ENCODE data around the gene SAG. TPM values are rescaled to one million over a fixed set of nuclear protein-coding genes. Genes with fewer than 3 reads are reported as not detected.

The SAG gene
- total RNA-seq, 1 experiment from 2014 or later, result not detected

GRCh38 chr2:233361297-233361696 is 53.7 kb downstream of the SAG start:
- peaks cover 15% of the 10 kb centered on the region for H3K4me1 ChIP-seq (ENCODE audit: control insufficient read depth, insufficient read depth, low read length)
- ChIA-PET POLR2A (no interaction called here), CTCF (interaction anchor here (0.7 kb wide), 1 partner anchor 170 kb away, joined by 3 read pairs; no protein-coding TSS in a partner anchor)
- TF ChIP-seq REST (IDR thresholded peaks at IDR 0.05; ENCODE audit: insufficient read depth in 1 of 2, low read depth in 2 of 2, low read length in 1 of 2), result no peak
- no peak for TF ChIP-seq POLR2AphosphoS5 (IDR thresholded peaks at IDR 0.05; ENCODE audit: low read depth, low read length)
- no peak for TF ChIP-seq SIN3A (IDR thresholded peaks at IDR 0.05; ENCODE audit: borderline replicate concordance, insufficient read depth, low read depth, low read length)
- in situ Hi-C loops (cut with HindIII; ENCODE audit: low pct_unique_long_range_greater_than_20kb, low sequenced_read_pairs) (no loop called here), intact Hi-C loops (cut with micrococcal nuclease; ENCODE audit: unreplicated experiment) (no loop called here)
- BruUV-seq (replicated peaks), result no TSS peak
- H3K4me3 ChIP-seq (ENCODE audit: low read depth in 2 of 2, low read length in 2 of 2), result no peak overlapping the region
- H3K27ac ChIP-seq (ENCODE audit: low read length), result no peak overlapping the region
- H3K36me3 ChIP-seq (ENCODE audit: control insufficient read depth, insufficient read depth, low read length), result no peaks in the 10 kb centered on the region
- ATAC-seq, result no peak
- no peaks in the 10 kb centered on the region for H3K27me3 ChIP-seq (ENCODE audit: control insufficient read depth, insufficient read depth, low read length)
- DNase-seq (ENCODE audit: low read depth, low spot score), result no peak
- H3K9me3 ChIP-seq (ENCODE audit: control insufficient read depth, insufficient read depth, low read depth, low read length), result no peaks in the 10 kb centered on the region

- no peak for DNase-seq (ENCODE audit: low read depth, low spot score)
- Histone ChIP-seq H3K27me3 (ENCODE audit: control insufficient read depth, insufficient read depth, low read length) (no peaks in the 10 kb centered on the region), H3K9me3 (ENCODE audit: control insufficient read depth, insufficient read depth, low read depth, low read length) (no peaks in the 10 kb centered on the region), H3K4me3 (ENCODE audit: low read depth in 2 of 2, low read length in 2 of 2) (no peak overlapping the region), H3K36me3 (ENCODE audit: control insufficient read depth, insufficient read depth, low read length) (no peaks in the 10 kb centered on the region), H3K27ac (ENCODE audit: low read length) (no peak overlapping the region), H3K4me1 (ENCODE audit: control insufficient read depth, insufficient read depth, low read length) (0 out of 2 replicates have a peak, but pooled peaks cover 3% of the 10 kb centered on the region)
- TF ChIP-seq REST (IDR thresholded peaks at IDR 0.05; ENCODE audit: insufficient read depth in 1 of 2, low read depth in 2 of 2, low read length in 1 of 2), result no peak
- TF ChIP-seq TCF7L2 (IDR thresholded peaks at IDR 0.05; ENCODE audit: low read depth, low read length), result no peak
- TF ChIP-seq CTCF (IDR thresholded peaks at IDR 0.05), result no peak
- no peak for TF ChIP-seq POLR2AphosphoS5 (IDR thresholded peaks at IDR 0.05; ENCODE audit: low read depth, low read length)
- no peak for TF ChIP-seq SIN3A (IDR thresholded peaks at IDR 0.05; ENCODE audit: borderline replicate concordance, insufficient read depth, low read depth, low read length)
- ChIA-PET CTCF (no interaction called here), POLR2A (no interaction called here)
- no TSS peak for BruUV-seq (replicated peaks)
- intact Hi-C loops (cut with micrococcal nuclease; ENCODE audit: unreplicated experiment) (no loop called here), in situ Hi-C loops (cut with HindIII; ENCODE audit: low pct_unique_long_range_greater_than_20kb, low sequenced_read_pairs) (no loop called here)
- peak; percentile 58; the same call in 1 of the 2 replicates for ATAC-seq
Observed at GRCh38 chr2:233362742-233363141, 55.1 kb downstream of the SAG start.

Measured in Panc1 (cell line).